ENCODE data around the gene ADAMTSL5. TPM values are rescaled to one million over a fixed set of nuclear protein-coding genes. Genes with fewer than 3 reads are reported as not detected.

The ADAMTSL5 gene
- total RNA-seq, 4 donors from 2014 or later = 17.4 to 54.8 (median 42.6) TPM

DNA sequence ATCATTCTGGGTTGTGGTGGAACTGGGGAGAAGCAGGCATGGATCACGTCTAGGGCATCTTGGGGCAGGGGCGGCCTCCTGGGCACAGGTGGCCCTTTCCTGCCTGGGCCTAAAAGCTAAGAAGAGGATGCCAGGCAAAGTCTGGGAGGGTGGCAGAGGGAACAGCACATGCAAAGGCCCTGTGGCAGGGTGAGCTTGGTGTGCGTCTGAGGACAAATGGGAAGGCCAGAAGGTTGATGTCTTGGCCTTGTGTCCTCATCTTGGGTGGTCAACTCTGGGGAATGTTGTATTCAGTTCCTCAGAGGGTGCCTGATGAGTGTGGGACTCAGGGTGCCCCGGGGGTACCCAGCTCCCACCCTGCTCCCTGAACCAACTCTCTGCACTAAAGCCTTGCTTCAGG lies 5.7 kb upstream of the ADAMTSL5 start:
- Histone ChIP-seq H3K36me3 (no peaks in the 10 kb centered on the region), H3K4me1 (peaks cover 0 to 18% (median 2%) of the 10 kb centered on the region in 4 donors), H3K27ac (no peak overlapping the region), H3K27me3 (peaks cover 0 to 35% of the 10 kb centered on the region in 2 donors), H3K4me3 (no peak overlapping the region), H3K9me3 (peaks cover 0 to 6% (median 0%) of the 10 kb centered on the region in 4 donors)
- WGBS, 2 donors = 95 to 98% methylated on average over 4 of the region's 4 CpGs
- no peak for DNase-seq (ENCODE audit: low spot score in 2 of 2)
- TF ChIP-seq POLR2A (IDR thresholded peaks at IDR 0.05) (no peak), EP300 (IDR thresholded peaks at IDR 0.05) (no peak)
- TF ChIP-seq, protein P1, sequence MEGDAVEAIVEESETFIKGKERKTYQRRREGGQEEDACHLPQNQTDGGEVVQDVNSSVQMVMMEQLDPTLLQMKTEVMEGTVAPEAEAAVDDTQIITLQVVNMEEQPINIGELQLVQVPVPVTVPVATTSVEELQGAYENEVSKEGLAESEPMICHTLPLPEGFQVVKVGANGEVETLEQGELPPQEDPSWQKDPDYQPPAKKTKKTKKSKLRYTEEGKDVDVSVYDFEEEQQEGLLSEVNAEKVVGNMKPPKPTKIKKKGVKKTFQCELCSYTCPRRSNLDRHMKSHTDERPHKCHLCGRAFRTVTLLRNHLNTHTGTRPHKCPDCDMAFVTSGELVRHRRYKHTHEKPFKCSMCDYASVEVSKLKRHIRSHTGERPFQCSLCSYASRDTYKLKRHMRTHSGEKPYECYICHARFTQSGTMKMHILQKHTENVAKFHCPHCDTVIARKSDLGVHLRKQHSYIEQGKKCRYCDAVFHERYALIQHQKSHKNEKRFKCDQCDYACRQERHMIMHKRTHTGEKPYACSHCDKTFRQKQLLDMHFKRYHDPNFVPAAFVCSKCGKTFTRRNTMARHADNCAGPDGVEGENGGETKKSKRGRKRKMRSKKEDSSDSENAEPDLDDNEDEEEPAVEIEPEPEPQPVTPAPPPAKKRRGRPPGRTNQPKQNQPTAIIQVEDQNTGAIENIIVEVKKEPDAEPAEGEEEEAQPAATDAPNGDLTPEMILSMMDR (IDR thresholded peaks at IDR 0.05) = no peak

DNA sequence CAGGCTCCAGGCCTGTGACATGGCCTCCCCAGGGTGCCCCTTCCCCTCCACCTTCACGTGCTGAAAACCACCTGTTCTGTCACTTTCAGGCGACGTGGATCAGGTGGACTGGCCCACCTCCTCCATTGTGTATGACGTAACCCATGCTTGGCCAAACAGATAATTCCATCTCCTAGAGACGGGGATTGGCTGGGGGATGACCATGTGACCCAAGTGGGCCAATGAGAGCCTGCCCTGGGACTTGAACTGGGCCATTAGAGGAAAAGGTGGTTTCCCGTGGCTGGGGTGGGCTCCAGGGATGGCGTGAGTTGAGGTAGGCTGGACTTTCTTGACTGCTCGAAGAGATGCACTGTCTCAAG lies 3.6 kb upstream of the ADAMTSL5 start:
- Histone ChIP-seq H3K27ac (no peak overlapping the region), H3K36me3 (no peaks in the 10 kb centered on the region), H3K4me1 (peaks cover 0 to 28% (median 9%) of the 10 kb centered on the region in 4 donors), H3K9me3 (peaks cover 0 to 6% (median 0%) of the 10 kb centered on the region in 4 donors), H3K4me3 (no peak overlapping the region), H3K27me3 (peaks cover 0 to 47% of the 10 kb centered on the region in 2 donors)
- WGBS, 2 donors = 71 to 75% methylated on average over 8 of the region's 8 CpGs
- DNase-seq (ENCODE audit: low spot score in 2 of 2) = no peak
- TF ChIP-seq POLR2A (IDR thresholded peaks at IDR 0.05) = no peak
- TF ChIP-seq EP300 (IDR thresholded peaks at IDR 0.05) = no peak
- TF ChIP-seq, protein P1 (IDR thresholded peaks at IDR 0.05) = no peak

DNA sequence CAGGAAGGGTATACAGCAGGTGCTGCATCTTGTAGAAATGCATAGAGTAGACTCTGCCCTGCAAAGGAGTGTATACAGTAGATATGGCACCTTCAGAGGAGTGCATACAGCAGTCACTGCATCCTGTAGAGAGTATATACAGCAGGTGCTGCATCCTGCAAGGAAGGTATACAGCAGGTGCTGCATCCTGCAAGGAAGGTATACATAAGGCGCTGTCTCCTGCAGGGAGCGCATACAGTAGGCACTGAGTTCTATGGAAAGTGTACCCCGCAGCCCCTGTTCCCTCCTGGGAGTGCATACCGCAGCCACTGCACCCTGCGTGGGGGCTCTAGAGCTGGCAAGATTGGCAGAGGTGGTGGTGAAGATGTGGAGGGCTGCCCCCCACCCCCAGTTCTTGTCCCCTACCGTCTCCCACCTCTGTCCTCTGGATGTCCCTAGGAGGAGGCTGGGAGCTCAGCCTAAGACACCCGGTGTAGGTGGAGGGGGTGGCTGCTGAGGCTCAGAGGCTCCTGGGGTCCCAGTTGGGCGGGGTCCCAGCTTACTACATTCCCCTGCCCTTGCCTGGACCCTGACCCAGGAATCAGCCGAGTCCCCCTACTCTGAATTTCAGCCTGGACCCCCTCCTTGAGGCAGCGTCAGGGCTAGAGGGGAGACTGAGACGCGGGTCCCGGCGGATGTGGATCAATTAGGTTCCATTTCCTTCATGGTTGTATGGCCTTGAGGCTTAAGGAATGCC lies 2.3 kb upstream of the ADAMTSL5 start:
- WGBS, 2 donors = 65 to 66% methylated on average over 11 to 13 of the region's 14 CpGs
- Histone ChIP-seq H3K4me1 (peaks cover 0 to 40% (median 11%) of the 10 kb centered on the region in 4 donors), H3K4me3 (no peak overlapping the region), H3K9me3 (peaks cover 0 to 6% (median 0%) of the 10 kb centered on the region in 4 donors), H3K27me3 (peaks cover 0 to 57% of the 10 kb centered on the region in 2 donors), H3K36me3 (no peaks in the 10 kb centered on the region), H3K27ac (no peak overlapping the region)
- DNase-seq (ENCODE audit: low spot score in 2 of 2) = no peak
- no peak for TF ChIP-seq POLR2A (IDR thresholded peaks at IDR 0.05)
- TF ChIP-seq, protein P1 (IDR thresholded peaks at IDR 0.05) = no peak

DNA sequence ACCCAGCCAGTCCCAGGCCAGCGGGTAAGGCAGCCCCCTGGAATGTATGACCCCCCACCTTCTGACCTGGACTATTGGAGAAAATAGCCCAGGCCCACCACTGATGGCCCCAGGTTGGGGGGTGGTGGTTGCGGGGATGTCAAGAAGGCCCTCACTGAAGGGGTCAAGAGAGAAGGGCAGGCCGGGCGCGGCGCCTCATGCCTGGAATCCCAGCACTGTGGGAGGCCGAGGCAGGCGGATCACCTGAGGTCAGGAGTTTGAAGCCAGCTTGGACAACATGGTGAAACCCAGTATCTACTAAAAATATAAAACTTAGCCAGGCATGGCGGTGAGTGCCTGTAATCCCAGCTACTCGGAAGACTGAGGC lies 1.5 kb upstream of the ADAMTSL5 start:
- Histone ChIP-seq H3K4me1 (peaks cover 0 to 49% (median 12%) of the 10 kb centered on the region in 4 donors), H3K27ac (peak overlapping the region in 1 of 4 donors; percentile 85), H3K9me3 (peaks cover 0 to 6% (median 0%) of the 10 kb centered on the region in 4 donors), H3K36me3 (no peaks in the 10 kb centered on the region), H3K27me3 (peaks cover 0 to 57% of the 10 kb centered on the region in 2 donors), H3K4me3 (no peak overlapping the region)
- 43 to 56% methylated on average over 10 of the region's 10 CpGs for WGBS, 2 donors
- no peak for DNase-seq (ENCODE audit: low spot score in 2 of 2)
- TF ChIP-seq POLR2A (IDR thresholded peaks at IDR 0.05) (no peak), EP300 (IDR thresholded peaks at IDR 0.05) (no peak)
- TF ChIP-seq, protein P1 (IDR thresholded peaks at IDR 0.05) = no peak

DNA sequence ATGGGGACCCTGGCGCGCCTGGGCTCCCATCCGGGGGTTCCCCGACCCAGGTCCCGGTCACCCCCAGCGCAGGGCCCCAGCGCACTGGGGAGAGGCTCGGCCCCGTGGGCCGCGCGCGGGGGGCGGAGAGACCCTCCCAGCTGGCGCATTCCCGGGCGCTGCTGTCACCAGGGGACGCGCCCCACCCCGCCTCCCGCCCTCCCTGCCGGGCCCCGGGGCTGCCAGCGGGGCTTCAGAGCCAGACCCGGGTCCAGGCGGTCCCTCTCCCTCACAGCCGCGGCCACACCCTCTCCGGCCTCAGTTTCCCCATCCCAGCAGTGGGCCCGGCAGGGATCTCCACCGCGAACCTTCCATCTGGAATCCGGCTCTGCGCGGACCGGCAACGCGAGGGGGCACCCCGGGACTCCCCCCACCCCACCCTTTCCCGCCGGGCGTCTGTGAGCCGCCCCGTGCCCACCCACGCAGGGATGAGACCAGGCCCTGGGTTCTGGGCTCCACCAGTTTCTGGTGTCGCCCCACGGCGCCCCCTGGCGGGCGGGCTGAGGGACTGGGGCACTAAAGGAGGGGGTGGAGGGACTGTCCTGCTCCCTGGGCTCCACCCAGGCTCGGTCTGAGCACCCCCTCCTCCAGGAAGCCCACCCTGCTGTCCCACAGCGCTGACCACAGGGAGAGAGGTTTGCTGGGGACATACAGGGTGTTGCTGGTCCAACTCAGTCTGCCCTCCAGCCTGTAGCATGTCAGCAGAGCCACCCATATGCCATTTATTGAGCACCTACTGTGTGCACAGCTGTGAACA lies 878 bp upstream of the ADAMTSL5 start:
- H3K27ac ChIP-seq = peak overlapping the region in 3 of 4 donors; percentile 41 to 85 (median 71)

More for the DNA sequence above, 878 bp upstream of the ADAMTSL5 start:
- Histone ChIP-seq H3K9me3 (peaks cover 0 to 6% (median 0%) of the 10 kb centered on the region in 4 donors), H3K4me1 (peaks cover 0 to 50% (median 12%) of the 10 kb centered on the region in 4 donors), H3K27me3 (peaks cover 0 to 57% of the 10 kb centered on the region in 2 donors), H3K4me3 (peak overlapping the region; percentile 19 to 61 (median 43)), H3K36me3 (no peaks in the 10 kb centered on the region)
- DNase-seq (ENCODE audit: low spot score in 2 of 2) = no peak
- TF ChIP-seq, protein P1 (IDR thresholded peaks at IDR 0.05) = peak; percentile 29 to 60 (median 46)
- TF ChIP-seq EP300 (IDR thresholded peaks at IDR 0.05) = no peak
- WGBS, 2 donors = 5 to 8% methylated on average over 22 of the region's 52 CpGs
